ENCODE data around the gene SLX9. TPM values are rescaled to one million over a fixed set of nuclear protein-coding genes. Genes with fewer than 3 reads are reported as not detected.

The SLX9 gene
- total RNA-seq, result 11.5 and 15.0 TPM in 2 replicates

GRCh38 chr21:44939532-44940115 is at the start of gene SLX9:
Gene SLX9 (plus strand): TSS chr21:44940029. CDS start chr21:44940058, 29 bp downstream.

GRCh38 chr21:44920694-44921604 is 18.9 kb upstream of the SLX9 start, which contains the start of gene ITGB2:
Gene ITGB2 (minus strand): TSS chr21:44920899. CDS start chr21:44910782, 10,117 bp downstream.

Other genes starting within 250 kb of the SLX9 start
- not detected in 2 replicates for gene KRTAP10-12, start 242.9 kb upstream of the SLX9 start, total RNA-seq
- gene TSPEAR, start 228.5 kb upstream of the SLX9 start, total RNA-seq, result not detected in 2 replicates
- 71.1 and 86.4 TPM in 2 replicates for gene UBE2G2, start 138.2 kb upstream of the SLX9 start, total RNA-seq
- 95.3 and 114 TPM in 2 replicates for gene SUMO3, start 122.0 kb upstream of the SLX9 start, total RNA-seq
- gene PTTG1IP, start 66.3 kb upstream of the SLX9 start, total RNA-seq, result 535 and 631 TPM in 2 replicates
- 5.9 and 19.7 TPM in 2 replicates for gene ITGB2, start 19.1 kb upstream of the SLX9 start, total RNA-seq
- 16.5 and 20.4 TPM in 2 replicates for gene ADARB1, start 134.6 kb downstream of the SLX9 start, total RNA-seq